H1 (cell line): ENCODE results near the gene SRD5A3. TPM values are rescaled to one million over a fixed set of nuclear protein-coding genes. Genes with fewer than 3 reads are reported as not detected.

Experiments used
- CTCF ChIA-PET: fragments of 300-600 bp; sonication (Branson Sonifier 250); formaldehyde crosslinking; loops from one replicate; lab custom pipeline; 2021; ENCODE audit not compliant: partially characterized antibody; lab: Charles Lee
- POLR2A ChIA-PET: fragments of 300-600 bp; sonication (Branson Sonifier 250); formaldehyde crosslinking; loops from one replicate; lab custom pipeline; 2021; ENCODE audit warnings: inconsistent platforms; ENCODE audit not compliant: partially characterized antibody; lab: Charles Lee
- DNase-seq, 2 experiments: peaks; one replicate each; pipeline versions ENCODE4 v3.0.0 to v3.0.0-alpha.2; 2010 to 2022; ENCODE audit warnings: low spot score in 2 of 2, low read depth in 1 of 2, mixed read lengths in 1 of 2
- FAIRE-seq: peaks from 2 replicates; lab custom pipeline; 2011; peaks lifted over from hg19 to GRCh38; lab: Jason Lieb, UNC
- H2AFZ ChIP-seq: 2 replicates; pipeline ENCODE4 v1.8.1; 2012; ENCODE audit warnings: low read length, inconsistent platforms
- H2AK5ac ChIP-seq: 2 replicates; pipeline ENCODE4 v1.6.1; 2013; ENCODE audit warnings: low read depth, low read length
- H2BK120ac ChIP-seq: replicated peaks from 2 replicates; pipeline ENCODE3; 2013; ENCODE audit warnings: low read depth, low read length, inconsistent platforms
- H2BK12ac ChIP-seq: 2 replicates; pipeline ENCODE4 v1.6.1; 2013; ENCODE audit warnings: low read depth, low read length
- H2BK15ac ChIP-seq: 2 replicates; pipeline ENCODE4 v1.6.1; 2013; ENCODE audit warnings: low read length
- H2BK20ac ChIP-seq: 2 replicates; pipeline ENCODE4 v1.6.1; 2013; ENCODE audit warnings: low read length
- H2BK5ac ChIP-seq: 2 replicates; pipeline ENCODE4 v1.6.1; 2013; ENCODE audit warnings: low read depth, low read length
- H3K14ac ChIP-seq: 2 replicates; pipeline ENCODE4 v1.6.1; 2013; ENCODE audit warnings: inconsistent platforms; ENCODE audit not compliant: insufficient read length
- H3K18ac ChIP-seq: 2 replicates; pipeline ENCODE4 v1.6.1; 2013; ENCODE audit warnings: low read length; ENCODE audit errors: extremely low read depth
- H3K23ac ChIP-seq: 2 replicates; pipeline ENCODE4 v1.6.1; 2013; ENCODE audit warnings: inconsistent platforms; ENCODE audit not compliant: insufficient read length
- H3K23me2 ChIP-seq: 2 replicates; pipeline ENCODE4 v1.6.1; 2013; ENCODE audit warnings: low read depth, low read length
- H3K27ac ChIP-seq: 2 replicates; pipeline ENCODE4 v1.6.1; 2011; ENCODE audit warnings: low read depth, low read length, inconsistent platforms
- H3K27me3 ChIP-seq, 4 experiments: replicated peaks in 1 of 4; 1 replicate in 1 of 4; 2 replicates in 3 of 4; pipeline versions ENCODE4 v1.6.1 to v1.8.1; 2011 to 2013; ENCODE audit warnings: low read length in 3 of 4, mild to moderate bottlenecking in 3 of 4, inconsistent platforms in 2 of 4, mixed read lengths in 2 of 4, moderate library complexity in 1 of 4; ENCODE audit not compliant: control insufficient read depth in 3 of 4, insufficient read depth in 3 of 4; ENCODE audit errors: extremely low read depth in 1 of 4
- H3K36me3 ChIP-seq, 4 experiments: 2 replicates each; pipeline versions ENCODE4 v1.6.1 to v1.8.1; 2011 to 2013; ENCODE audit warnings: mild to moderate bottlenecking in 4 of 4, low read length in 3 of 4, moderate library complexity in 2 of 4, control low read depth in 1 of 4, inconsistent platforms in 1 of 4; ENCODE audit not compliant: insufficient read depth in 4 of 4, control insufficient read depth in 2 of 4
- H3K4ac ChIP-seq: replicated peaks from 2 replicates; pipeline ENCODE3; 2013; ENCODE audit warnings: low read length, low read depth, mixed read lengths, inconsistent platforms; ENCODE audit not compliant: insufficient read length
- H3K4me1 ChIP-seq, 4 experiments: replicated peaks in 1 of 4; 1 replicate in 1 of 4; 2 replicates in 3 of 4; pipeline versions ENCODE4 v1.6.1 to v1.8.1; 2011 to 2013; ENCODE audit warnings: low read length in 3 of 4, inconsistent platforms in 2 of 4, mixed read lengths in 1 of 4; ENCODE audit not compliant: insufficient read depth in 4 of 4, control insufficient read depth in 3 of 4
- H3K4me2 ChIP-seq, 2 experiments: 2 replicates each; pipeline versions ENCODE4 v1.6.1 to v1.8.1; 2011 to 2013; ENCODE audit warnings: low read depth in 2 of 2, low read length in 2 of 2, control low read depth in 1 of 2, inconsistent platforms in 1 of 2, mild to moderate bottlenecking in 1 of 2; ENCODE audit not compliant: insufficient read depth in 1 of 2
- H3K4me3 ChIP-seq, 4 experiments: fragments of 200-600, 300-600 bp in 1 of 4; sonication (generic), shearing (Covaris generic), sonication (Bioruptor Twin) in 1 of 4; 2 replicates each; pipeline versions ENCODE4 v1.5.1 to v1.8.1; 2011 to 2016; ENCODE audit warnings: low read length in 4 of 4, low read depth in 3 of 4, control low read depth in 2 of 4, inconsistent platforms in 2 of 4, mild to moderate bottlenecking in 2 of 4, mixed read lengths in 1 of 4, moderate library complexity in 1 of 4; ENCODE audit not compliant: insufficient read depth in 2 of 4; ENCODE audit errors: extremely low read depth in 1 of 4
- H3K56ac ChIP-seq: replicated peaks from 2 replicates; pipeline ENCODE3; 2013; ENCODE audit warnings: low read depth, mild to moderate bottlenecking, mixed read lengths, low read length, inconsistent platforms; ENCODE audit not compliant: insufficient read length
- H3K79me1 ChIP-seq: 2 replicates; pipeline ENCODE4 v1.6.1; 2013; ENCODE audit warnings: low read depth, low read length, control low read depth
- H3K79me2 ChIP-seq, 2 experiments: 2 replicates each; pipeline versions ENCODE4 v1.6.1 to v1.8.1; 2012 to 2013; ENCODE audit warnings: low read length in 2 of 2, mild to moderate bottlenecking in 2 of 2, inconsistent platforms in 1 of 2; ENCODE audit not compliant: insufficient read depth in 2 of 2, control insufficient read depth in 1 of 2
- H3K9ac ChIP-seq, 4 experiments: replicated peaks in 1 of 4; 1 replicate in 1 of 4; 2 replicates in 3 of 4; pipeline versions ENCODE4 v1.6.1 to v1.8.1; 2011 to 2013; ENCODE audit warnings: low read depth in 3 of 4, low read length in 3 of 4, control low read depth in 2 of 4, mild to moderate bottlenecking in 2 of 4, moderate library complexity in 2 of 4, inconsistent platforms in 1 of 4; ENCODE audit errors: extremely low read depth in 1 of 4
- H3K9me3 ChIP-seq, 2 experiments: 2 replicates each; pipeline versions ENCODE4 v1.6.1 to v1.8.1; 2012 to 2013; ENCODE audit warnings: mild to moderate bottlenecking in 2 of 2, moderate library complexity in 2 of 2, control low read depth in 1 of 2, inconsistent platforms in 1 of 2, low read depth in 1 of 2, low read length in 1 of 2, mixed read lengths in 1 of 2; ENCODE audit not compliant: insufficient read depth in 2 of 2
- H4K20me1 ChIP-seq, 2 experiments: replicated peaks in 1 of 2; 2 replicates each; pipeline versions ENCODE3 to v1.8.1; 2011 to 2013; ENCODE audit warnings: inconsistent platforms in 2 of 2, low read length in 2 of 2, mild to moderate bottlenecking in 1 of 2; ENCODE audit not compliant: insufficient read depth in 2 of 2, control insufficient read depth in 1 of 2
- H4K5ac ChIP-seq: 2 replicates; pipeline ENCODE4 v1.6.1; 2013; ENCODE audit warnings: low read length, low read depth, mixed read lengths, inconsistent platforms; ENCODE audit not compliant: insufficient read length
- H4K8ac ChIP-seq: 2 replicates; pipeline ENCODE4 v1.8.0; 2013; ENCODE audit warnings: mild to moderate bottlenecking, moderate library complexity, low read length, inconsistent platforms; ENCODE audit not compliant: insufficient read depth; ENCODE audit errors: extremely low read depth
- H4K91ac ChIP-seq: replicated peaks from 2 replicates; pipeline ENCODE3; 2013; ENCODE audit warnings: low read length, mixed read lengths, inconsistent platforms; ENCODE audit not compliant: insufficient read length
- HDAC6 ChIP-seq: IDR thresholded peaks from one replicate; pipeline ENCODE4 v1.7.1; 2012; ENCODE audit warnings: low read depth, mild to moderate bottlenecking, inconsistent platforms, low read length, moderate library complexity
- RAD21 ChIP-seq, 2 experiments: IDR thresholded peaks in 1 of 2; conservative IDR thresholded peaks in 1 of 2; 2 replicates each; pipeline ENCODE4 v1.6.1; 2011; ENCODE audit warnings: low read depth in 2 of 2, low read length in 2 of 2, improper control_type of control experiment in 1 of 2, inconsistent platforms in 1 of 2, mild to moderate bottlenecking in 1 of 2, moderate library complexity in 1 of 2
- WGBS, 2 experiments: shearing (Covaris generic) in 1 of 2; methylation state at CpG; one replicate each; pipeline versions ENCODE4 v1.1.6 to v1.1.7; 2013 to 2015; ENCODE audit warnings: low lambda C conversion rate in 2 of 2, mixed read lengths in 2 of 2, inconsistent platforms in 1 of 2, low coverage in 1 of 2, missing lambda C conversion rate in 1 of 2; ENCODE audit not compliant: insufficient replicate concordance in 2 of 2, insufficient coverage in 1 of 2, insufficient read length in 1 of 2; ENCODE audit errors: extremely low coverage in 1 of 2, missing lambda C conversion rate in 1 of 2; 5-methylcytosine and 5-hydroxymethylcytosine counted together
- polyA plus RNA-seq, 7 experiments: library from polyadenylated mRNA; depleted of rRNA in 3 of 7; stranded (reverse) in 5 of 7; unstranded in 2 of 7; fragments of >200 nt in 5 of 7; fragments of 200-250 nt in 2 of 7; gene quantifications; 1 replicate in 5 of 7; 2 replicates in 1 of 7; 4 replicates in 1 of 7; pipeline versions ENCODE4 v1.2.1 to v1.2.3, GENCODE V29; 2011 to 2013; ENCODE audit warnings: missing spikeins in 2 of 7, mixed read lengths in 2 of 7
- total RNA-seq: library from RNA; stranded (reverse); fragmentation: NEBNext Ultra II Directional; extraction: Animal tissue kit (Norgen Biotek cat#: 25700); gene quantifications from 2 replicates; pipeline ENCODE4 v1.2.1, GENCODE V29; 2021

The SRD5A3 gene
- total and polyA plus RNA-seq, 2 of the 8 experiments (the other 6 are each of a cell fraction or from before 2014, with no cell fraction given): 19.6 to 34.6 TPM

GRCh38 chr4:55358246-55358645 is 12.2 kb downstream of the SRD5A3 start:
- POLR2A ChIA-PET: no interaction called here
- H3K4me2 ChIP-seq: no peak overlapping the region

More at GRCh38 chr4:55358246-55358645, 12.2 kb downstream of the SRD5A3 start:
- Histone ChIP-seq H4K5ac (no peak overlapping the region), H3K36me3 (peaks cover 0 to 7% (median 0%) of the 10 kb centered on the region in 4 experiments; a peak in 1 of 8 replicates), H3K18ac (no peak overlapping the region), H2BK20ac (no peak overlapping the region), H2BK5ac (no peak overlapping the region), H3K4me3 (no peak overlapping the region), H3K27ac (no peak overlapping the region), H2BK120ac (no peak overlapping the region), H4K20me1 (no peaks in the 10 kb centered on the region), H3K23me2 (no peaks in the 10 kb centered on the region), H3K4me1 (no peaks in the 10 kb centered on the region), H2BK12ac (no peak overlapping the region), H4K8ac (no peak overlapping the region), H4K91ac (no peak overlapping the region), H3K4ac (no peak overlapping the region), H2BK15ac (no peak overlapping the region), H3K9ac (no peak overlapping the region), H3K23ac (no peak overlapping the region), H3K27me3 (no peaks in the 10 kb centered on the region), H2AK5ac (no peak overlapping the region), H3K79me2 (no peaks in the 10 kb centered on the region), H3K56ac (no peak overlapping the region), H3K79me1 (no peaks in the 10 kb centered on the region), H3K9me3 (no peaks in the 10 kb centered on the region), H3K14ac (no peak overlapping the region), H2AFZ (no peak overlapping the region)
- no peak for TF ChIP-seq HDAC6
- TF ChIP-seq RAD21 (IDR thresholded peaks at IDR 0.05 in 1 of 2, conservative IDR thresholded peaks at IDR 0.05 in 1 of 2; ENCODE audit: low read depth in 2 of 2, low read length in 2 of 2): no peak
- WGBS, 2 experiments: 85% methylated on average over 2 of the region's 2 CpGs; no CpG with 5 or more reads in 1 of the 2 experiments
- CTCF ChIA-PET: no interaction called here
- no peak for FAIRE-seq
- no peak for DNase-seq
